Glutamatergic neuron (in vitro differentiated cells): Measurements from ENCODE around the gene SESN2. TPM values are rescaled to one million over a fixed set of nuclear protein-coding genes. Genes with fewer than 3 reads are reported as not detected.

Source experiments
- DNase-seq: peaks from one replicate; pipeline ENCODE4 v3.0.0; 2022
- H3K27ac Mint-ChIP-seq: one replicate; pipeline ENCODE4 v1.8.0; 2020; ENCODE audit warnings: mild to moderate bottlenecking, mixed read lengths, inconsistent platforms; ENCODE audit not compliant: unreplicated experiment
- H3K27me3 Mint-ChIP-seq: one replicate; pipeline ENCODE4 v1.8.0; 2020; ENCODE audit warnings: mild to moderate bottlenecking, moderate library complexity, mixed read lengths, inconsistent platforms; ENCODE audit not compliant: unreplicated experiment
- H3K36me3 Mint-ChIP-seq: one replicate; pipeline ENCODE4 v1.8.0; 2020; ENCODE audit warnings: mild to moderate bottlenecking, mixed read lengths, inconsistent platforms; ENCODE audit not compliant: unreplicated experiment
- H3K4me1 Mint-ChIP-seq: one replicate; pipeline ENCODE4 v1.8.0; 2020; ENCODE audit warnings: mild to moderate bottlenecking, low read depth, mixed read lengths, inconsistent platforms; ENCODE audit not compliant: unreplicated experiment
- H3K4me3 Mint-ChIP-seq: one replicate; pipeline ENCODE4 v1.8.0; 2020; ENCODE audit warnings: mild to moderate bottlenecking, mixed read lengths, inconsistent platforms; ENCODE audit not compliant: unreplicated experiment
- H3K9me3 Mint-ChIP-seq: one replicate; pipeline ENCODE4 v1.8.0; 2020; ENCODE audit warnings: mild to moderate bottlenecking, moderate library complexity, mixed read lengths, inconsistent platforms; ENCODE audit not compliant: unreplicated experiment
- total RNA-seq: library from RNA; stranded (reverse); fragmentation: NEBNext Ultra II Directional; extraction: Animal tissue kit (Norgen Biotek cat#: 25700); gene quantifications from one replicate; pipeline ENCODE4 v1.2.1, GENCODE V29; 2021; ENCODE audit not compliant: unreplicated experiment
- TF ChIP-seq, protein P1 (sequence below): fragments of 200-600 bp; sonication (generic); IDR thresholded peaks from one replicate; pipeline ENCODE4 v1.5.0; 2021; ENCODE audit not compliant: partially characterized antibody, unreplicated experiment

The SESN2 gene
- total RNA-seq, 1 donor from 2014 or later = 57.2 TPM

DNA sequence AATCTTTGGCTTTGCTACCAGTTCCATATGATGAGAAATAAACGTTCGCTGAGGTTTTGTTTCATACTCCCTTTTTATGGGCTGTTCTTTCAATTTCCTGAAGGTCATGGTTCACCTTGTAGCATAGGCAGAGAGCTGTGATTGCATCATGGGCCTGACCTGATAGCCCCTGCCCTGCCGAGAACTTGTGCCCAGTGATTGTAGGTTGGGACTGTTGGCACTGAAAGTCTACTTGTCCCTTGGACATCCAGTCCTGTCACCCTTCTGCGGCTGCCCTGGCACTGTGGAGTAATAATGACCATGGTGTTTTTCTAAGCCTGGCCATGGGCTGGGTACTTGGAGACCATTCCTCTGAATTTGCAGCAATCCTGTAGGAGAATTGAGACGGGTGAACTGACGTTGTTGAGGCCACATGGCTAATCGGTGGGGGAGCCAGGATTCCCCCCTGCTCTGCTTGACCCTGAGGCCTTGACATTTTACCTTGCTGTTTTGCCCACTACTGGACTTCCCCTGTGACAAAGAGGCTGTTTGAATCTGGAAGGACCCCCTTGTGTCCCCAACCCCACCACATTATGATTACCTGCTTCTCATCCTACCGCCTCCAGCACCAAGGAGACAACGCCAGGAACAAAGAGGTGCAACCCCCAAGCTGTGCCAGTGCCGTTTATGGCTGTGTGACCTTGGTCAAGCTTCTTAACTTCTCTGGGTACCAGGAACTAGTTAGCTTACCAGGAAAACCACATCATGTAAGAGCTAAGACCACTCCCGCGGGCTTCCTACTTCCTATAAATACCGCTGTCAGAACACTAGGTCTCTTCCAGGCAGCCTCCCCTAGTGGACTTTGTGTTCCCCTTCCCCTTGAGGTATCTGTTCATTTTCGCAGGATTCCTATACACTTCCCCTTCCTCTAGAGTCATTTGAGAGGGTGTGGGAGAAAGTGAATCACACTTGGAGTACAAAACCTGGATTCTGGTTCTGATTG lies 23.4 kb downstream of the SESN2 start:
- no peak for DNase-seq
- peaks cover 3% of the 10 kb centered on the region for H3K9me3 Mint-ChIP-seq
- peaks cover 4% of the 10 kb centered on the region for H3K36me3 Mint-ChIP-seq
- H3K27ac Mint-ChIP-seq = no peak overlapping the region
- H3K4me1 Mint-ChIP-seq = no peaks in the 10 kb centered on the region
- TF ChIP-seq, protein P1, sequence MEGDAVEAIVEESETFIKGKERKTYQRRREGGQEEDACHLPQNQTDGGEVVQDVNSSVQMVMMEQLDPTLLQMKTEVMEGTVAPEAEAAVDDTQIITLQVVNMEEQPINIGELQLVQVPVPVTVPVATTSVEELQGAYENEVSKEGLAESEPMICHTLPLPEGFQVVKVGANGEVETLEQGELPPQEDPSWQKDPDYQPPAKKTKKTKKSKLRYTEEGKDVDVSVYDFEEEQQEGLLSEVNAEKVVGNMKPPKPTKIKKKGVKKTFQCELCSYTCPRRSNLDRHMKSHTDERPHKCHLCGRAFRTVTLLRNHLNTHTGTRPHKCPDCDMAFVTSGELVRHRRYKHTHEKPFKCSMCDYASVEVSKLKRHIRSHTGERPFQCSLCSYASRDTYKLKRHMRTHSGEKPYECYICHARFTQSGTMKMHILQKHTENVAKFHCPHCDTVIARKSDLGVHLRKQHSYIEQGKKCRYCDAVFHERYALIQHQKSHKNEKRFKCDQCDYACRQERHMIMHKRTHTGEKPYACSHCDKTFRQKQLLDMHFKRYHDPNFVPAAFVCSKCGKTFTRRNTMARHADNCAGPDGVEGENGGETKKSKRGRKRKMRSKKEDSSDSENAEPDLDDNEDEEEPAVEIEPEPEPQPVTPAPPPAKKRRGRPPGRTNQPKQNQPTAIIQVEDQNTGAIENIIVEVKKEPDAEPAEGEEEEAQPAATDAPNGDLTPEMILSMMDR = no peak
- H3K27me3 Mint-ChIP-seq = no peaks in the 10 kb centered on the region
- no peak overlapping the region for H3K4me3 Mint-ChIP-seq

DNA sequence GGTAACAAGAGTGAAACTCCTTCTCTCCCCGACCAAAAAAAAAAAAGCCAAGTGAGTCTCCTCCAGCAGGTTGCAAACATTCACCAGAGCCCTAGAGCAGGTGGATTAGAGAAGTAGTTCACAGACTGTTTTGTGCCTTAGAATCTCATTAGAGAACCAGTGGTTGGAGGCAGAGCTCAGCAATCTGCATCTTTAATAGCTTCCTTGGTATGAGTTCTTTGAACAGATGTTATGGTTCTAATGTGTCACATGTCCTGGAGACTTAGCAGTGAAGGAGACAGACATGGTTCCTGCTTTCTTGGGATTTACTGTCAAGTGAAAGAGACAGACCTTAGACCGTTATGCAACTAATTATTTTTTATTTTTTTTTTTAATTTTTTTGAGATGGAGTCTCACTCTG lies 26.8 kb downstream of the SESN2 start:
- Mint-ChIP-seq H3K27ac (no peak overlapping the region), H3K4me1 (no peaks in the 10 kb centered on the region), H3K9me3 (peaks cover 5% of the 10 kb centered on the region), H3K4me3 (no peak overlapping the region), H3K27me3 (no peaks in the 10 kb centered on the region), H3K36me3 (no peaks in the 10 kb centered on the region)
- DNase-seq = no peak
- TF ChIP-seq, protein P1 = no peak

DNA sequence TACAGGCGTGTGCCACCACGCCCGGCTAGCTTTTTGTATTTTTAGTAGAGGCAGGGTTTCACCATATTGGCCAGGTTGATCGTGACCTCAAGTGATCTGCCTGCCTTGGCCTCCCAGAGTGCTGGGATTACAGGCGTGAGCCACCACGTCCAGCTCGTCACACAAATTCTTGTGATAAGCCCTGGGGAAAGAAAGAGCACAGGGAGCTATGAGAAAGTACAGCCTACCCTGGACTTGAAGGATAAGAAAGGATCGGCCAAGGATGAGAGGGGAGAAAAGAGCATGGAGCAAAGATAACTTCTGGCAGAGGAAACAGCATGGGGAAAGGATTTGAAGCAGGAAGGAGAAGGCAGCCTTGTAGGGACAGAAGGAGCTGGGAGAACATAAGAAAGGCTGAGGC lies 29.2 kb downstream of the SESN2 start:
- no peak for DNase-seq

DNA sequence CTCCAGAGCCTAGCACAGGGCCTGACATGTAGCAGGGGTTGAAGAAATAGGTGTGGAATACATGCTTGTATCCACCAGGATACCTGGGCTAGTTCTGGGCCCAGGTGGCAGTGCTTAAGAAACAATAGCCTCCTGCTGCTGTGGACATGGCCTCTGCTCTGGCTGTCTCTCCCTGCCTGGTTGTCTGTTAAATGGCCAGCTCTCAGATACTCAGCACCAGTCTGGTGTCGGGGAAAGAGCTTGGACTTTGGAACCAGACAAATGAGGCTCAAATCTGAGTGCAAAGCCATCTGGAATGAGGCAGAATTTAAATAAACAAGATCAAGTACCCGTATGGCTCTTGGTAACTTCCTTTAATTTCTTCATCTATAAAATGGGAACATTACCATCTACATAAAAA lies 31.5 kb downstream of the SESN2 start:
- Mint-ChIP-seq H3K36me3 (no peaks in the 10 kb centered on the region), H3K27ac (no peak overlapping the region), H3K27me3 (no peaks in the 10 kb centered on the region), H3K4me1 (no peaks in the 10 kb centered on the region), H3K9me3 (peaks cover 3% of the 10 kb centered on the region), H3K4me3 (no peak overlapping the region)
- no peak for DNase-seq
- TF ChIP-seq, protein P1 = no peak

More for the DNA sequence above, 29.2 kb downstream of the SESN2 start:
- TF ChIP-seq, protein P1 = no peak
- Mint-ChIP-seq H3K27me3 (no peaks in the 10 kb centered on the region), H3K27ac (no peak overlapping the region), H3K4me3 (no peak overlapping the region), H3K4me1 (no peaks in the 10 kb centered on the region), H3K9me3 (peaks cover 3% of the 10 kb centered on the region), H3K36me3 (no peaks in the 10 kb centered on the region)

DNA sequence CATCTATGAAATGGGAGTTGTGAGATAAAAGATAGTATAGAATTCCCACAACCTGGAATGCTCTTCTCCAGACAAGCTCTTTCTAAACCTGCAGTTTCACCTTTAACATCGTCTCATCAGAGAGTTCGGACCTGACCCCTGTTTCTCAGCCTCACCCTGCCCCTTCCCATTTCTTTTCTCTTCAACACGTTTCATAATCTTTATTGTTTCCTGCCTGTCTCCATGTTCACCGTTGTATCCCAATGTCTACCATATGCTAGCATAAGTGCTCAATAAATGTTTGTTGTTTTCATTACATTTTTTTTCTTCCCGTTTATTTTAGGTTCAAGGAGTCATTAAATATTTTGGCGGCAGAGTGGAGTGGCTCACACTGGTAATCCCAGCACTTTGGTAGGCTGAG lies 32.4 kb downstream of the SESN2 start:
- Mint-ChIP-seq H3K27ac (no peak overlapping the region), H3K27me3 (no peaks in the 10 kb centered on the region), H3K9me3 (peaks cover 3% of the 10 kb centered on the region), H3K4me1 (no peaks in the 10 kb centered on the region), H3K4me3 (no peak overlapping the region), H3K36me3 (no peaks in the 10 kb centered on the region)
- no peak for DNase-seq
- TF ChIP-seq, protein P1 = no peak
